Spleen (tissue), 11 donors: Measurements from ENCODE around the gene CEP131. TPM values are rescaled to one million over a fixed set of nuclear protein-coding genes. Genes with fewer than 3 reads are reported as not detected.

Experiments
- DNase-seq: peaks from one replicate; pipeline ENCODE4 v3.0.0-alpha.2; 2020
- H3K27ac ChIP-seq, 8 donors: fragments of 200-600 bp; sonication (generic) in 7 of 8; 1 replicate in 4 of 8; 2 replicates in 4 of 8; pipeline versions ENCODE4 v1.5.0 to v1.8.0; 2016 to 2021; ENCODE audit warnings: inconsistent platforms in 4 of 8, mild to moderate bottlenecking in 4 of 8, moderate library complexity in 1 of 8
- H3K27me3 ChIP-seq, 7 donors: fragments of 200-600 bp; sonication (generic) in 6 of 7; replicated peaks in 1 of 7; 1 replicate in 4 of 7; 2 replicates in 3 of 7; pipeline versions ENCODE4 v1.5.0 to v1.8.0; 2016 to 2021; ENCODE audit warnings: inconsistent platforms in 3 of 7, mild to moderate bottlenecking in 1 of 7
- H3K36me3 ChIP-seq, 6 donors: fragments of 200-600 bp; sonication (generic) in 5 of 6; 1 replicate in 4 of 6; 2 replicates in 2 of 6; pipeline versions ENCODE4 v1.5.0 to v1.8.0; 2016 to 2021; ENCODE audit warnings: inconsistent platforms in 2 of 6
- H3K4me1 ChIP-seq, 6 donors: fragments of 200-600 bp; sonication (generic) in 5 of 6; 1 replicate in 3 of 6; 2 replicates in 3 of 6; pipeline versions ENCODE4 v1.5.0 to v1.8.0; 2016 to 2021; ENCODE audit warnings: inconsistent platforms in 3 of 6
- H3K4me3 ChIP-seq, 8 donors: fragments of 200-600 bp; sonication (generic) in 7 of 8; 1 replicate in 4 of 8; 2 replicates in 4 of 8; pipeline versions ENCODE4 v1.5.0 to v1.8.0; 2016 to 2021; ENCODE audit warnings: inconsistent platforms in 4 of 8, mild to moderate bottlenecking in 4 of 8, moderate library complexity in 2 of 8
- H3K9me3 ChIP-seq, 8 donors: fragments of 200-600 bp; sonication (generic) in 7 of 8; 1 replicate in 4 of 8; 2 replicates in 4 of 8; pipeline versions ENCODE4 v1.5.0 to v1.8.0; 2016 to 2021; ENCODE audit warnings: inconsistent platforms in 4 of 8
- POLR2A ChIP-seq, 3 donors: fragments of 450-650 bp; IDR thresholded peaks; one replicate each; pipeline ENCODE4 v1.5.1; 2017; ENCODE audit warnings: antibody characterized with exemption in 3 of 3, mild to moderate bottlenecking in 1 of 3
- POLR2AphosphoS5 ChIP-seq, 3 donors: sonication (generic); formaldehyde crosslinking; IDR thresholded peaks; one replicate each; pipeline ENCODE4 v1.5.1; 2017; ENCODE audit warnings: antibody characterized with exemption in 3 of 3
- WGBS, 5 donors: extraction: QIAGEN DNeasy Blood & Tissue Kit in 3 of 5; methylation state at CpG; one replicate each; pipeline versions ENCODE4 v1.1.5 to v1.1.7; 2013 to 2018; 5-methylcytosine and 5-hydroxymethylcytosine counted together
- intact Hi-C: fragments of 100-400 bp; cut with DNase I; formaldehyde crosslinking; loops from one replicate; pipeline ENCODE4 v1.15.0; 2023; ENCODE audit warnings: low total_unique reads
- polyA plus RNA-seq, 3 donors: library from polyadenylated mRNA; stranded (reverse); fragments of 200-250 nt; gene quantifications; one replicate each; pipeline ENCODE4 v1.2.1, GENCODE V29; 2013
- total RNA-seq, 7 donors: library from RNA; depleted of rRNA in 3 of 7; stranded (reverse); fragments of >200 nt in 3 of 7; fragmentation: NEBNext Ultra II Directional in 4 of 7; extraction: Animal tissue kit (Norgen Biotek cat#: 25700) in 4 of 7; gene quantifications; one replicate each; pipeline versions ENCODE4 v1.1.0 to v1.2.1, GENCODE V29; 2016 to 2021
- TF ChIP-seq, protein P1 (sequence below), 11 experiments: fragments of 200-600 bp in 7 of 11; fragments of 450-650 bp in 4 of 11; sonication (generic) in 4 of 11; IDR thresholded peaks in 8 of 11; conservative IDR thresholded peaks in 3 of 11; 1 replicate in 7 of 11; 2 replicates in 4 of 11; pipeline versions ENCODE4 v1.4.0 to v1.8.0; 2016 to 2021; ENCODE audit warnings: antibody characterized with exemption in 11 of 11, inconsistent platforms in 4 of 11, mild to moderate bottlenecking in 1 of 11
- donor health status: healthy with polysubstance abuse.
- donor health status: DM: no; HTN: no; CAD: no; lungs with moderate emphysema.
- donor health status: DM: no; HTN: no; CAD: no.
- donor health status: Bipolar disorder and iron deficiency.
- donor health status: healthy.
- donor health status: DM: no; HTN: no; CAD: no.
- donor health status: DM: yes; HTN: yes; CAD: no.

The CEP131 gene
- total and polyA plus RNA-seq, 10 donors = 8.5 to 26.7 (median 13.3) TPM

DNA sequence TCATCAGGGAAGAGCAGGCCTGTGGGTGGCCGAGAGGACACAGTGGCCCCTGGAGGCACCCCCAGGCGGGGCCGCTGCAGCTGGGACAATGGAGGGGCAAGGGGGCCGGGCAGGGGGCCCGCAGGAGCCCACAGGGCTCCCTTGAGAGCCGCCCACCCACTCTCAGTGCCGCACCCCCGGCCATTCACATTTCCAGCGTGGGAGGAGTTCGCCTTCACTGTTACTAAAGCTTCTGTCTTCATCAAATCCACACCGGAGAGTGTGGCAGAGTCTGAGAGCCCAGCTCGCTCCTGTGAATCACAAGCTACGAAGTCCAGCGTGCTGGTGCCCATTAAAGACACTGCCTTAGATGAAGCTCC, 78.4 kb downstream of the CEP131 start:
- H3K27ac ChIP-seq = no peak overlapping the region
- H3K36me3 ChIP-seq = no peaks in the 10 kb centered on the region
- 72 to 100% (median 83%) methylated on average over 3 to 14 of the region's 14 CpGs for WGBS, 5 donors
- no peak for TF ChIP-seq POLR2A (IDR thresholded peaks at IDR 0.05)
- TF ChIP-seq, protein P1, sequence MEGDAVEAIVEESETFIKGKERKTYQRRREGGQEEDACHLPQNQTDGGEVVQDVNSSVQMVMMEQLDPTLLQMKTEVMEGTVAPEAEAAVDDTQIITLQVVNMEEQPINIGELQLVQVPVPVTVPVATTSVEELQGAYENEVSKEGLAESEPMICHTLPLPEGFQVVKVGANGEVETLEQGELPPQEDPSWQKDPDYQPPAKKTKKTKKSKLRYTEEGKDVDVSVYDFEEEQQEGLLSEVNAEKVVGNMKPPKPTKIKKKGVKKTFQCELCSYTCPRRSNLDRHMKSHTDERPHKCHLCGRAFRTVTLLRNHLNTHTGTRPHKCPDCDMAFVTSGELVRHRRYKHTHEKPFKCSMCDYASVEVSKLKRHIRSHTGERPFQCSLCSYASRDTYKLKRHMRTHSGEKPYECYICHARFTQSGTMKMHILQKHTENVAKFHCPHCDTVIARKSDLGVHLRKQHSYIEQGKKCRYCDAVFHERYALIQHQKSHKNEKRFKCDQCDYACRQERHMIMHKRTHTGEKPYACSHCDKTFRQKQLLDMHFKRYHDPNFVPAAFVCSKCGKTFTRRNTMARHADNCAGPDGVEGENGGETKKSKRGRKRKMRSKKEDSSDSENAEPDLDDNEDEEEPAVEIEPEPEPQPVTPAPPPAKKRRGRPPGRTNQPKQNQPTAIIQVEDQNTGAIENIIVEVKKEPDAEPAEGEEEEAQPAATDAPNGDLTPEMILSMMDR (IDR thresholded peaks at IDR 0.05 in 8 of 11, conservative IDR thresholded peaks at IDR 0.05 in 3 of 11) = no peak
- TF ChIP-seq POLR2AphosphoS5 (IDR thresholded peaks at IDR 0.05) = no peak
- intact Hi-C loops = loop anchor here (5.0 to 10.0 kb wide), 2 partner anchors 50 to 98 kb away; no protein-coding TSS in a partner anchor
- H3K27me3 ChIP-seq = peaks cover 0 to 7% (median 0%) of the 10 kb centered on the region in 7 donors
- no peaks in the 10 kb centered on the region for H3K9me3 ChIP-seq
- H3K4me3 ChIP-seq = no peak overlapping the region
- DNase-seq = no peak
- peaks cover 5 to 46% (median 16%) of the 10 kb centered on the region in 6 donors for H3K4me1 ChIP-seq

DNA sequence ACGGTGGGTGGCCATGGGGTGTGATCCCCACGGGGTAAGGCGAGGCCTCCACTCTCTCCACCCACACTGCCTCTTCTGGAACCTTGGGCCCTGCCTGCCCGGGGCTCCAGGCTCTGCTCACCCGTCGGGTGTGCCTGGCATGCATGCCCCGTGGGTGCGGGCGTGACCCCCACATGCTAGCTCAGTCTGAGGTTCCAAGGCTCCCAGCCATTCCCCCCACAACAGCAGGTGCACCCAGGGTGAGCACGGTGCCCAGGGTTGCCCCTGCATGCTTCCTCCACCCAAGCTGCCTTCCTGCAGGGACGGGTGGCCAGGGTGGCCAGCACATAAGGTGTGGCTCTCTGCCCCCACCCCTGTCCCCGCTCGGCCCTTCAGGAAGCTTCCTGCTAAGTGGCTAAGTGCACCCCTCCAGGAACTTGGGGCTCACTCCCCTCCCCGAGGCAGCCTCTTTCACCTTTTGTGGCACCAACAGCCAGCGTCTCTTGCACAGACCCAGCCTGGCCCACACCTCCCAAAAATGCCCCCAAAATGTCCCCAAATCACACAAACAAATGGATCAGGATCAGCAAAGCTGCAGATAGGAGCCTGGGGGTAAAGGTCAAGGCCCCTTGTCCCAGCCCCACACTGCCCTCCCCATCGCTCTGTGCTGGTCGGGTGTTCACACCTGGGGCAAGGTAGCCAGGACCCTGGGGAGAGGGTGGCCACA, 78.9 kb downstream of the CEP131 start:
- peaks cover 0 to 7% (median 0%) of the 10 kb centered on the region in 7 donors for H3K27me3 ChIP-seq
- 78 to 90% (median 83%) methylated on average over 14 to 17 of the region's 17 CpGs for WGBS, 5 donors
- TF ChIP-seq POLR2AphosphoS5 (IDR thresholded peaks at IDR 0.05) (peak in 1 of 3 donors; percentile 21), POLR2A (IDR thresholded peaks at IDR 0.05) (no peak)
- H3K36me3 ChIP-seq = no peaks in the 10 kb centered on the region
- H3K27ac ChIP-seq = no peak overlapping the region
- no peak overlapping the region for H3K4me3 ChIP-seq
- intact Hi-C loops = loop anchor here (5.0 to 10.0 kb wide), 2 partner anchors 51 to 98 kb away; no protein-coding TSS in a partner anchor
- H3K4me1 ChIP-seq = peaks cover 5 to 41% (median 13%) of the 10 kb centered on the region in 6 donors
- no peaks in the 10 kb centered on the region for H3K9me3 ChIP-seq
- DNase-seq = no peak

DNA sequence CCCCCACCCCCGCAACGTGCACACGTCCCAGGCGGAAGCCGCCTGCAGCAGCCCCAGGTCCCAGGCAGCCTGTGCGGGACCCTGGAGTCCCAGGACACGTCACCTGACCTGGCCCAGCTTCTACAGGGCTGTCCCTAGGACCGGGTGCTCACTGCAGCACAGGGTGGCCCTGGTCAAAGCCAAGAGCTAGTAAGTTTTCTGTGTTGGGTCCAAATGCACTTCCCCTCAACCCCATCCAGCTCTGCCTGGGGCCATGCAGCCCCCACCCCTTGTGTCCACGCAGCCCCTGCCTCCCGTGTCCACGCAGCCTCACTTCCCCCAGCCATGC, 79.6 kb downstream of the CEP131 start:
- Histone ChIP-seq H3K27me3 (peaks cover 0 to 7% (median 0%) of the 10 kb centered on the region in 7 donors), H3K36me3 (no peaks in the 10 kb centered on the region), H3K27ac (peak overlapping the region in 1 of 8 donors; percentile 28), H3K9me3 (no peaks in the 10 kb centered on the region), H3K4me1 (peaks cover 5 to 34% (median 12%) of the 10 kb centered on the region in 6 donors), H3K4me3 (no peak overlapping the region)
- no peak for DNase-seq
- 69 to 94% (median 84%) methylated on average over 2 to 11 of the region's 11 CpGs for WGBS, 5 donors
- TF ChIP-seq POLR2A (IDR thresholded peaks at IDR 0.05) = no peak
- TF ChIP-seq POLR2AphosphoS5 (IDR thresholded peaks at IDR 0.05) = no peak
- TF ChIP-seq, protein P1 (IDR thresholded peaks at IDR 0.05 in 8 of 11, conservative IDR thresholded peaks at IDR 0.05 in 3 of 11) = no peak
- intact Hi-C loops = loop anchor here (5.0 to 10.0 kb wide), 2 partner anchors 52 to 99 kb away; no protein-coding TSS in a partner anchor

DNA sequence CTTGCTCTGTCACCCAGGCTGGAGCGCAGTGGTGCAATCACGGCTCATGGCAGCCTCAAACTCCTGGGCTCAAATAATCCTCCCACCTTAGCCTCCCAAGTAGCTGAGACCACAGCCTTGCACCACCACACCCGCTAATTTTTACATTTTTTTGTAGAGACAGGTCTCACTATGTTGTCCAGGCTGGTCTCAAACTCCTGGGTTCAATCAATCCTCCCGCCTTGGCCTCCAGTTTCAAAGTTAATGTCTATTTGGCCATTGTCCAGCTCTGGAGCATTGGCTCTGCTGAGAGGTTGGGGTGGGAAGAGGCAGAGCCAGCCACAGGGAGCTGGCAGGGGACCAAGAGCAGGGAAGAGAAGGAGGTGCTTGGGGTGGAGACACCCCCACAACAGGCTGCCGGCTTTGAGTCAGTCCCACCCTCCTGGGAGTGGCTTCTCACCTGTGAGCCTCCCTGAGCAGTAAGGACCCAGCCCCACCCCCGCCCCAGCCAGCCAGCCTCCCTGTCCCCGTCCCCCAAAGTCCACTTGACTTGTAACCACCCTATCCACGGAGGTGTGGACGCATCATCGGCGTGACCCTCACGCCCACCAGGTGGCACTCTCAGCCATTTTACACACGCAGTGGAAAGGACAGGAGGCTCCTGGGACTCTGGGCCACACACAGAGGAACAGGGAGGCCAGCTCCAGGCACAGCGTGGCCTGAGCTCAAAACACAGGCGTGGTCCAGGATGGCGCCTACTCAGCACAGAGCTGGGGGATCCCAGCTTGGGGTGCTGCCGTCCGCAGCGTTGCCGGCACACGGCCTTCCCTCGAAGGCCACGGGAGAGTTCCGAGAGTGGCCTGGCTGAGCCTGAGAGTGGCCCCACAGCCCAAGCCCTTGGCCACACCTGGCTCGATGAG, 80.2 kb downstream of the CEP131 start:
- intact Hi-C loops = loop anchor here (5.0 to 10.0 kb wide), 2 partner anchors 52 to 100 kb away; no protein-coding TSS in a partner anchor
- Histone ChIP-seq H3K4me3 (no peak overlapping the region), H3K36me3 (no peaks in the 10 kb centered on the region), H3K27me3 (peaks cover 0 to 7% (median 0%) of the 10 kb centered on the region in 7 donors), H3K27ac (peak overlapping the region in 1 of 8 donors; percentile 28), H3K4me1 (peaks cover 5 to 34% (median 12%) of the 10 kb centered on the region in 6 donors), H3K9me3 (no peaks in the 10 kb centered on the region)
- WGBS, 5 donors = 30 to 50% (median 41%) methylated on average over 12 to 25 of the region's 25 CpGs
- DNase-seq = peak; percentile 91
- TF ChIP-seq POLR2A (IDR thresholded peaks at IDR 0.05) (no peak), POLR2AphosphoS5 (IDR thresholded peaks at IDR 0.05) (peak; percentile 57 to 65 (median 65))
- TF ChIP-seq, protein P1 (IDR thresholded peaks at IDR 0.05 in 8 of 11, conservative IDR thresholded peaks at IDR 0.05 in 3 of 11) = peak; percentile 45 to 82 (median 74)
